Activated naive CD8-positive, alpha-beta T cell (primary cell): Measurements from ENCODE around the gene DDX42.

Source experiments
- H3K27ac Mint-ChIP-seq: one replicate; pipeline ENCODE4 v1.8.0; 2021; ENCODE audit warnings: mixed read lengths
- H3K27me3 Mint-ChIP-seq: one replicate; pipeline ENCODE4 v1.8.0; 2021; ENCODE audit warnings: mixed read lengths
- H3K36me3 Mint-ChIP-seq: one replicate; pipeline ENCODE4 v1.8.0; 2021; ENCODE audit warnings: mixed read lengths
- H3K4me1 Mint-ChIP-seq: one replicate; pipeline ENCODE4 v1.8.0; 2021; ENCODE audit warnings: low read depth, mixed read lengths
- H3K4me3 Mint-ChIP-seq: one replicate; pipeline ENCODE4 v1.8.0; 2021; ENCODE audit warnings: mild to moderate bottlenecking, mixed read lengths
- H3K9me3 Mint-ChIP-seq: one replicate; pipeline ENCODE4 v1.8.0; 2021; ENCODE audit warnings: low read depth, mixed read lengths

The DDX42 gene

DNA sequence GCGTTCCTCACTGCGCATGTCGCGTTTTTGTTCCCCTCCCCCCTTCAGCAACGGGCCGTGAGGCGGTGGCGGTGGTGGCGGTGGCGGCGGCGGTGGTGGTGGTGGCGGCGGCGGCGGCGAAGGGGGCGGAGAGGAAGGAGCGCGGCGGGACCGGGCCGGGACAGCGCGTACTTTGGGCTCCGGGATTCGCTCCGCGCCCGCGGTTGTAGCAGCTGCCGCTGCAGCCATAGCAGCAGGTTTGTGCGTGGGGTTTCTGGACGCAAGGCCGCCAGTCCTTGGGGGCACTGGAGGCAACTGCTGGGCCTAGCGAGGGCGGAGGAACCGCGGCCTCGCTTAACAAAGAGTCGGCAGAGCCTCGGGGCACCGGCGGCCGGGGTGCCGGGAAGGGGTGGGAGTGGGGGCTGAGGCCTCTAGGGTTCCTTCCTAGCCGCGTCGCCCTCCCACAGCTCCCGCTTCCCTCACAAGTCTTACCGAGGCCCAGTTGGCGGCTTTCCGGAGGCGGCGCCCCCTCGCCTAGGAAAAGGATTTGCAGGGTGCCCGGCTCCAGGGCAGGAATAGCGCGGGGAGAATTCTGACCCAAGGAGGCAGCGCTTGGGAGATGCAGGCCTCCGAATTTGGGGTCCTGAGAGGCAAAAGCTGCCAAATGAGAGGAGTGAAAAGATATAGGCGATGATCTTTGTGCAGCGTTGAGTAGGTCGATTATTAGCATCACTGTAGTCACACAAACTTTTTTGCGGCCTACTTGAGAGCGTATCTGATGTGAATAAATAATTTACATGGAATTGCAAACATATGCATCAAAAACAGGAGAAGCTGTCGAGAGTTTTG, at the start of gene DDX42:
TSS of gene DDX42 (plus strand) at position 30 of the 828 bp plus-strand sequence. CDS start 12,880 bp downstream, outside the sequence.
- Mint-ChIP-seq H3K27ac (peak within 1 kb of the TSS; percentile 100), H3K4me1 (peaks cover 60% of the 10 kb centered on the region), H3K36me3 (peaks cover 7% of the 10 kb centered on the region), H3K27me3 (no peaks in the 10 kb centered on the region), H3K4me3 (peak within 1 kb of the TSS; percentile 97), H3K9me3 (no peaks in the 10 kb centered on the region)

DNA sequence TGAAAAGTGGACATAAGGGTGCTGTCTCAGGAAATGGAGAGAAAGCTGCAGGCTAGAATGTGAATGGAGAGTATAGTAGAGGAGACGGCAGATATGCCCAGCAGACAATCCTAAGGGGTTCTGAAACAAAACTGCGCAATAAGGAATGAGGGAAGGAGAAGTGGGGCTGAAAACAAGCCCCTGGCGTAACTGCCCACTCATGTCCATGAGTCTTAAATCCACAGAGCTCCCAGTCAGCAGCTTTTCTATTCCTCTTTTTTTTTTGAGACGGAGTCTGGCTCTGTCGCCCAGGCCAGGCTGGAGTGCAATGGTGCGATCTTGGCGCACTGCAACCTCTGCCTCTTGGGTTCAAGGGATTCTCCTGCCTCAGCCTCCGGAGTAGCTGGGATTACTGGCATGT, 38.3 kb upstream of the DDX42 start:
- peaks cover 2% of the 10 kb centered on the region for H3K36me3 Mint-ChIP-seq
- no peak overlapping the region for H3K27ac Mint-ChIP-seq

DNA sequence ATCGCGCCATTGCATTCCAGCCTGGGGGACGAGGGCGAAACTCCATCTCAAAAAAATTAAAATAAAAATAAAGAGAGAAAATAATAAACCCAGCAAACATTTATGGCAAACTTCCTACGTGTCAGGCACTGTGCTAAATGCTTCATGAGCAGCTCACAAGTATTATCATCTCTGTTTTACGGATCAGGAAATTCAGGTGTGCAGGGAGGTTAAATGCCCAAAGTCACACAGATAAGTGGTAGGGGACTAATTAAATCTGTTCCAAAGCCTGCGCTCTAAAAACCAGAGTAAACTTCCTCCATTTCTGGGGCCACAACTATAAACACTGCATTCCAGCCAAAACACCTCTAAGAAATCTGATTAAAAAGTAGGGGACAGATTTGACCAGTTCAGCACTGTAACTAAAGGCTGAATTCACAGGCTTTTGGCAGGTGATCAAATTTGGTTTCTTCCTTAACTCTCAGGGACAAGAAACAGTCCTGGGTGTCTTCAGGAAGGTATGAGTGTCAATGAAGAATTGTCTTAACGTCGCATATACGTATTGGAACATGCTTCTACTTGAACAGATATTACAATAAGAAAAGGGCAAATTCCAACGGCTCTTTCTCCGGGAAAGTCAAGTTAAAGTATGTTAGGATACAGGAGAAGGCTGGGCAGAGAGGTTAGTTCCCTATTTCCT, 33.4 kb upstream of the DDX42 start:
- H3K4me1 Mint-ChIP-seq: peaks cover 23% of the 10 kb centered on the region
- H3K27me3 Mint-ChIP-seq: no peaks in the 10 kb centered on the region
- peak overlapping the region; percentile 96 for H3K4me3 Mint-ChIP-seq
- no peaks in the 10 kb centered on the region for H3K9me3 Mint-ChIP-seq
- H3K36me3 Mint-ChIP-seq: no peaks in the 10 kb centered on the region
- H3K27ac Mint-ChIP-seq: peak overlapping the region; percentile 97

More for the DNA sequence above, 38.3 kb upstream of the DDX42 start:
- H3K9me3 Mint-ChIP-seq: no peaks in the 10 kb centered on the region
- peaks cover 13% of the 10 kb centered on the region for H3K4me1 Mint-ChIP-seq
- no peak overlapping the region for H3K4me3 Mint-ChIP-seq
- no peaks in the 10 kb centered on the region for H3K27me3 Mint-ChIP-seq

GRCh38 chr17:63741143-63741407, 32.9 kb upstream of the DDX42 start:
- H3K4me1 Mint-ChIP-seq: peaks cover 23% of the 10 kb centered on the region
- H3K27ac Mint-ChIP-seq: peak overlapping the region; percentile 97
- peak overlapping the region; percentile 96 for H3K4me3 Mint-ChIP-seq
- H3K9me3 Mint-ChIP-seq: no peaks in the 10 kb centered on the region
- H3K27me3 Mint-ChIP-seq: no peaks in the 10 kb centered on the region
- peaks cover 4% of the 10 kb centered on the region for H3K36me3 Mint-ChIP-seq

DNA sequence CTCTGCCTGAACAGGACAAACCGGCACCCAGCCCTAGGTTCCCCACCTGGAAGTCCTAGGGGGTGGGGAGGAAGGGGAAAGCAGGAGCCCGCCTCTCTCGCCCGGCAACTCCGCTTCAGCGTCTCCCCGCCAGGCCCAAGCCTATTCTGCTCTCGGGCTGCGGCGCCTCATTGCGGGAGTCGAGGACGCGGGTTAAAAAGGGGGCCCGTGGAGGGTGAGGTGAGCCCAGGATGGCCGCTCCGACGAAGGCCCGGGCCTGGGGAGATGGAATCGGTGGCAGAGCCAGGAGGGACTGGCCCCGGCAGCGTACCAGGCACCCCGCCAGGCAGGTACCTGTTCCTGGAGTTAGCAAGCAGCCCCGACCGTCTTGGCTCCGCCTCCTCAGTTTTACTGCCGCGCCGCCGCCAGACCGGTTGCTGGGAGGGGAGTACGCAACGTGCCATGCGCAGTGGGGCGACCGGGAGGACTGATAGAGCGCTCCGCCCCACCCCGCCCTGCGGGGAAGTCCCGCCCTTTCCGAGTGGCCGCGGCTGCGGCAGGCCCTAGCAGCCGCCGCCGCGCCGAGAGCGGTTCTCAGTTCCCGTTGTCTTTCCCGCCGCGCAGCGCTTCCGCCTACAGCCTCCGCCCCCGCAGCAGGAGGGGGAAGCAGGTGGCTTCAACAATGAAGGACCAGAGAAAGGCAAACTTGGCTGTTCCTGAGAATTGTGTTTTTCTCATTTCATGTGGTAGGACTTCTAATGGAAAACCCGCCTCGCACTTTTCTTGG, 32.4 kb upstream of the DDX42 start, which contains the start of gene STRADA:
TSS of gene STRADA (minus strand) at position 392 of the 766 bp plus-strand sequence. CDS start 13,430 bp downstream, outside the sequence.
- no peaks in the 10 kb centered on the region for H3K9me3 Mint-ChIP-seq
- H3K4me3 Mint-ChIP-seq: peak within 1 kb of the TSS; percentile 96
- peaks cover 23% of the 10 kb centered on the region for H3K4me1 Mint-ChIP-seq
- no peaks in the 10 kb centered on the region for H3K27me3 Mint-ChIP-seq
- peak within 1 kb of the TSS; percentile 97 for H3K27ac Mint-ChIP-seq
- H3K36me3 Mint-ChIP-seq: peaks cover 5% of the 10 kb centered on the region

DNA sequence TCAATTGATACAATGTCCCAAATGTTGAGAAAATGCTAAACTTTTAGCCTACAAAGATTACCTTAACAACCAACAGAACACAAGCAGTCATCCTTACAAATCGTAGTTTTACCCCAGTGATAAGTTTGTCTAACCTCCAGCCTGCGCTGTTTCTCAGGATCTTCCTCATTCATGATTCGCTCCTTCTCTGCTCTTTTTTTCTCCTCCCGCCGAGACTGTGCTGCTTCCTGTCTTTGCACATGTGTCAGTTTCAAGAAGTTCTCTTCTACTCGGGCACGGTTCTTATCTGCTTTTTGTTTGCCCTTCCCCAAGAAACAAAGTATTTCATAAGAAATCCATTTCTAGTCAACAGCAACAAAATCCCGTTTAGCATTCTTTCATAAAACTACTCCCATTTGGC, 22.2 kb upstream of the DDX42 start:
- Mint-ChIP-seq H3K9me3 (no peaks in the 10 kb centered on the region), H3K4me1 (peaks cover 13% of the 10 kb centered on the region), H3K36me3 (peaks cover 11% of the 10 kb centered on the region), H3K27me3 (no peaks in the 10 kb centered on the region), H3K4me3 (peak overlapping the region; percentile 64), H3K27ac (peak overlapping the region; percentile 90)

GRCh38 chr17:63752707-63753106, 21.3 kb upstream of the DDX42 start:
- Mint-ChIP-seq H3K4me1 (peaks cover 13% of the 10 kb centered on the region), H3K4me3 (no peak overlapping the region), H3K27me3 (no peaks in the 10 kb centered on the region), H3K36me3 (peaks cover 11% of the 10 kb centered on the region), H3K9me3 (no peaks in the 10 kb centered on the region), H3K27ac (peak overlapping the region; percentile 78)

DNA sequence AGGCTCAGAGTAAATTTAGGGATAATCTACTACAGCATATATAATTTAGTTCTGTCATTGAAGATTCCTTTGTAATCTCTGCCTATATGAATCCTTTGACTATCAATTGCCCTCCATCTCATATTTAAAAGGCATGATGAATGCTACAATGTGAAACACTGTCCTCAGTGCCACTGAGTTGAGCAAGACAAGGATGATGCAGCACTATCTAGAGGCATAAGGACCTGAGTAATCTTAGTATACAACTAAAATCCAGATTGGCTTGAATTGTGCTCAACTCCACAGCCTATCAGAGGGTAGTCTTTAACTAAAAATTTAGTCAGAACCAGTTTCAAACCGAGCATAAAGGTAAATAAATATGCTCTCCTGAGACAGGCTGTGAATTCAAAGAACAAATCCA, 20.8 kb upstream of the DDX42 start:
- H3K9me3 Mint-ChIP-seq: no peaks in the 10 kb centered on the region
- H3K27me3 Mint-ChIP-seq: no peaks in the 10 kb centered on the region
- H3K36me3 Mint-ChIP-seq: peaks cover 14% of the 10 kb centered on the region
- H3K4me1 Mint-ChIP-seq: peaks cover 13% of the 10 kb centered on the region
- no peak overlapping the region for H3K4me3 Mint-ChIP-seq
- H3K27ac Mint-ChIP-seq: peak overlapping the region; percentile 78

- Mint-ChIP-seq H3K36me3 (peaks cover 14% of the 10 kb centered on the region), H3K27me3 (no peaks in the 10 kb centered on the region), H3K9me3 (no peaks in the 10 kb centered on the region), H3K27ac (no peak overlapping the region), H3K4me1 (peaks cover 13% of the 10 kb centered on the region), H3K4me3 (no peak overlapping the region)
Observed at GRCh38 chr17:63754046-63754445, 19.9 kb upstream of the DDX42 start.

- H3K9me3 Mint-ChIP-seq: no peaks in the 10 kb centered on the region
- H3K27me3 Mint-ChIP-seq: no peaks in the 10 kb centered on the region
- peaks cover 14% of the 10 kb centered on the region for H3K36me3 Mint-ChIP-seq
- H3K27ac Mint-ChIP-seq: no peak overlapping the region
- no peak overlapping the region for H3K4me3 Mint-ChIP-seq
- peaks cover 6% of the 10 kb centered on the region for H3K4me1 Mint-ChIP-seq
Observed at GRCh38 chr17:63758428-63758827, 15.5 kb upstream of the DDX42 start.

DNA sequence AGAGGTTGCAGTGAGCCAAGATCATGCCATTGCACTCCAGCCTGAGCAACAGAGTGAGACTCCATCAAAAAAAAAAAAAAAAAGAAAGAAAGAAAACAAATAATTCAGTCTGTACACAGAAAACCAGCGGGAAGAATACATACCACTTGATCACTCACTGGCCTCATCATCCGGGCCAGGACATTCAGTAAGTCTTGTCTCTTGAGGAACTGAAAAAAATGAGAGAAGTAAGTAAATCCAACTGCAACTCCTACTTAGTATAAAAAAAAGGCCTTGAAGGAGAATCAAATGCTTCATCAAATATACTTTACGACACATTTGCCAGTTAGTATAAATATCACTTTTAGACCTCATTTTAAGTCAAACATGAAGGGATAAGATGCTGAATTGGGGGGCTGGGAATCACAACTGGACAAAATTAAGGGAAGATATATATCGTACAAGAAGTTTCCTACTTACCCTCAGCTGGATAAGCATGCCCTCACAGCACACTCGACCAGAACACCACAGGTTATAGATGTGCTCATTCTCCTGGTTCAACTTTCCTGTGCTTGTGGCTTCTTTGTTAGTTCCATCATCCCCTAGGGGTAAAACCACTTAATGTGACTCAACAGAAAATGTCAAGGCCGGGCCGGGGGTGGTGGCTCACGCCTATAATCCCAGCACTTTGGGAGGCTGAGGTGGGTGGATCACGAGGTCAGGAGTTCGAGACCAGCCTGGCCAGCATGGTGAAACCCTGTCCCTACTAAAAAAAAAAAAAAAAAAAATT, 13.0 kb upstream of the DDX42 start:
- Mint-ChIP-seq H3K36me3 (peaks cover 17% of the 10 kb centered on the region), H3K27me3 (no peaks in the 10 kb centered on the region), H3K9me3 (no peaks in the 10 kb centered on the region), H3K27ac (no peak overlapping the region), H3K4me3 (no peak overlapping the region), H3K4me1 (peaks cover 9% of the 10 kb centered on the region)

- H3K9me3 Mint-ChIP-seq: no peaks in the 10 kb centered on the region
- H3K27me3 Mint-ChIP-seq: no peaks in the 10 kb centered on the region
- H3K4me1 Mint-ChIP-seq: peaks cover 22% of the 10 kb centered on the region
- no peak overlapping the region for H3K4me3 Mint-ChIP-seq
- H3K36me3 Mint-ChIP-seq: peaks cover 17% of the 10 kb centered on the region
- no peak overlapping the region for H3K27ac Mint-ChIP-seq
Observed at GRCh38 chr17:63762161-63763078, 11.6 kb upstream of the DDX42 start.

DNA sequence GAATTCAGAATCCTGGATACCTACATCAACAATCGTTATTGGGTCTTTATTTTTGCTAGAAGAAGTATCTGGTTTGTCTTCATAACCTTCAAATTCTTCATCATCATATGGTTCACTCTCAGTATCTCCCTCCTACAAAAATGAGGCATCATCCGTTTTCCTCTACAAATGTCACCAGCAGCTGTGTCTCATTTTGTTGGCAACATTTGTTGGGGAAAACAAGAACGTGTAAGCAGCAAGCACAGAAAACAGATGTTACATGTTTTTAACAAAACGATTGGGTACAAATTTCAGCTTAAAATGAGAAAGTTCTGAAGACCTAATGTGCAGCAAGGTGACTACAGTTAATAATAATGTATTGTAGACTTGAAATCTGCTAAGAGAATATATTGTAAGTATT, 9.3 kb upstream of the DDX42 start:
- H3K4me3 Mint-ChIP-seq: no peak overlapping the region
- peaks cover 37% of the 10 kb centered on the region for H3K4me1 Mint-ChIP-seq

DNA sequence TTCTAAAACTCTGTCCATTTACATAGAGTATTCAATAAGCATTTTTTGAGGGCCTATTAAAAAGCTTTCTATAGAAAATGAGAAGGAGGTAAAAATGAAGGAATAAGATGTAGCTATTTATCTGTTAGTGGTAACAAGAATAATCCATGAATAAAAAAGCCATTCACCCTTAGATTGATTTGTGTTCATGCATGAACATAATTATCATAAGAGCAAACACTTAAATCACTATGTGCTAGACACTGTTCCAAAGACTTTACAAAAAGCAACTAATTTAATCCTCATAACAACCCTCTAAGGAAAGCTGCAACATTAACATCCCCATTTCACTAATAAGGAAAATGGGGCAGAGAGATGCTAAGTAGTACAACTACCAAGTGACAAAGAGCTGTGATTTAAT, 7.2 kb upstream of the DDX42 start:
- H3K27me3 Mint-ChIP-seq: no peaks in the 10 kb centered on the region
- no peaks in the 10 kb centered on the region for H3K9me3 Mint-ChIP-seq
- no peak overlapping the region for H3K27ac Mint-ChIP-seq
- peaks cover 49% of the 10 kb centered on the region for H3K4me1 Mint-ChIP-seq
- peaks cover 14% of the 10 kb centered on the region for H3K36me3 Mint-ChIP-seq
- H3K4me3 Mint-ChIP-seq: no peak overlapping the region

More for the DNA sequence above, 9.3 kb upstream of the DDX42 start:
- H3K27ac Mint-ChIP-seq: no peak overlapping the region
- H3K36me3 Mint-ChIP-seq: peaks cover 14% of the 10 kb centered on the region
- H3K9me3 Mint-ChIP-seq: no peaks in the 10 kb centered on the region
- no peaks in the 10 kb centered on the region for H3K27me3 Mint-ChIP-seq
